AG09309 (cell line): ENCODE data around the gene UBE2QL1.

Experiments used
- DNase-seq: peaks from one replicate; pipeline ENCODE4 v3.0.0-alpha.2; 2010; ENCODE audit warnings: low read depth
- H3K4me3 ChIP-seq: 2 replicates; pipeline ENCODE4 v1.5.1; 2011; ENCODE audit warnings: mild to moderate bottlenecking, low read depth, low read length, moderate library complexity; ENCODE audit not compliant: control insufficient read depth
- TF ChIP-seq, protein P1 (sequence below): IDR thresholded peaks from 2 replicates; pipeline ENCODE4 v1.5.1; 2011; ENCODE audit warnings: mild to moderate bottlenecking, low read depth, low read length, inconsistent platforms; ENCODE audit not compliant: insufficient read depth, control insufficient read depth; ENCODE audit errors: missing control alignments

UBE2QL1 gene

DNA sequence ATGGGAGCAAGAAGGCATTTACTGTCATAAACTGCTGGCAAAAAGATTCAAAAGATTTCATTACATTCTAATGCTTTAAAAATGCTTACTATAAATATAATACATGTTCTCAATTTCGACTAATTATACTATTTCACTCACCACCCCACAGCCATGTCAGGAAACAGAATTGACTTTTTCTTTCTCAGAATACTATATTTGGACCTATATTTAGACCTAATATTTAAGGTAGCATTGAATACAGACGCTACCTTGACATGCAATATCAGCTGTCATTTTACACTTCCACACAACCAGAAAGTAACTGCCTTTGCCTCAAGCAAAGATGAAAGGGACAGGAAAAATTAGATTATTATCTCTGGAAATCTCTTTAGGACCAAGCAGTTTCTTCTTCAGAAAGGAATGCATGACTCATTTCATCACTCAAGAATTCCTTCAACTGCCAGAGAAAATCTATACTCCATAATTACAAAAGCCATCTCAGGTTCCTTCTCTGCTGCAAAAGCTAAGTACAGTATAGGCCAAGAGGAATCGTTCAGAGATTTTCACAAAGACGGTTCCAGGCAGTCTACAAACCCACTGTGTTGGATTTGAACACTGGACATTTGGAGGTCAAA lies 11.8 kb upstream of the UBE2QL1 start:
- TF ChIP-seq, protein P1, sequence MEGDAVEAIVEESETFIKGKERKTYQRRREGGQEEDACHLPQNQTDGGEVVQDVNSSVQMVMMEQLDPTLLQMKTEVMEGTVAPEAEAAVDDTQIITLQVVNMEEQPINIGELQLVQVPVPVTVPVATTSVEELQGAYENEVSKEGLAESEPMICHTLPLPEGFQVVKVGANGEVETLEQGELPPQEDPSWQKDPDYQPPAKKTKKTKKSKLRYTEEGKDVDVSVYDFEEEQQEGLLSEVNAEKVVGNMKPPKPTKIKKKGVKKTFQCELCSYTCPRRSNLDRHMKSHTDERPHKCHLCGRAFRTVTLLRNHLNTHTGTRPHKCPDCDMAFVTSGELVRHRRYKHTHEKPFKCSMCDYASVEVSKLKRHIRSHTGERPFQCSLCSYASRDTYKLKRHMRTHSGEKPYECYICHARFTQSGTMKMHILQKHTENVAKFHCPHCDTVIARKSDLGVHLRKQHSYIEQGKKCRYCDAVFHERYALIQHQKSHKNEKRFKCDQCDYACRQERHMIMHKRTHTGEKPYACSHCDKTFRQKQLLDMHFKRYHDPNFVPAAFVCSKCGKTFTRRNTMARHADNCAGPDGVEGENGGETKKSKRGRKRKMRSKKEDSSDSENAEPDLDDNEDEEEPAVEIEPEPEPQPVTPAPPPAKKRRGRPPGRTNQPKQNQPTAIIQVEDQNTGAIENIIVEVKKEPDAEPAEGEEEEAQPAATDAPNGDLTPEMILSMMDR, result no peak
- no peak for DNase-seq
- no peak overlapping the region for H3K4me3 ChIP-seq

DNA sequence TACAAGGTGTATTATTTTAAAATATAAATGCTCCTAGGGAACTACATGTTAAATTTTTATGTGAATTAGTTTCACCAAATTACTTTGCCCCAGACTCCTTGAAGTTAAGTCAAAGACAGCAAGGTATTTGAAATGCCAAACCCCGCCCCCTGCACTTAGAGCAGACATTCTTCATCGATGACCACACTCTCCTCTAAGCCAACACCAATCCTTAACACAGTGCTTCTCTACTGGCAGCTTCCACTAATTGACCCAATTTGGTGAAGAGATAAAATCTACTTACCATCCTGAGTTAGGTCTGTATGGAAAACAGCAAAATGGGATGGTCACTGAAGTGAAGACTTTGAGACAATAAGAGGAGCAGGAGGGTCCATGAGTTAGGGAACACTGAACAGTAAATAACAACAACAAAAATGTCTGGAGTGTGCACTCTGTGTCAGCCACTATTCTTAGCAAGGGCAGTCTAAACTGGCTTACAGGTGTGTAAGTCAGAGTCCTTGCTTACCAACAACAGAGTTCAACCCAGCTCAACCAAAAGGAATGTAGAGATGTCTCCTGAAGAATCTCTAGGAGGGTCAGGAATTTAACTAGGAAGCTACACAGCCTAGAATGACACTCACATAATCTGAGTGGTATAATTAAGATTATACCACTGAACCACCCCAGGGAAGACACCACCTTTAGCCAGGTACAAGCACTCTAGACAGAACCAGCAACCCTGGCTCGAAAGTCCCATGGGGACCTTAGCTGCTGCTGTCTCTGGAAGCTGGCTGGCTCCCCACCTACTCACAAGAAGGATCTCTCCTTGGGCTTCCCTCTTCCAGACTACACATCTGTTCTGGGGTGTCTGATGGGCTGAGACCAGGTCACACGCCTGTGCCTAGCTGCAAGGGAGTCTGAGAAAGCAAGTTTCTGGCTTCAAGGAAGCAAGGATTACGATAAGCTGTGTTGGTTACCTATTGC lies 8.8 kb upstream of the UBE2QL1 start:
- TF ChIP-seq, protein P1, result no peak
- DNase-seq, result no peak

GRCh38 chr5:6442333-6442732 lies 6.3 kb upstream of the UBE2QL1 start:
- no peak overlapping the region for H3K4me3 ChIP-seq
- DNase-seq, result no peak
- TF ChIP-seq, protein P1, result no peak

More for the DNA sequence above, 8.8 kb upstream of the UBE2QL1 start:
- no peak overlapping the region for H3K4me3 ChIP-seq

DNA sequence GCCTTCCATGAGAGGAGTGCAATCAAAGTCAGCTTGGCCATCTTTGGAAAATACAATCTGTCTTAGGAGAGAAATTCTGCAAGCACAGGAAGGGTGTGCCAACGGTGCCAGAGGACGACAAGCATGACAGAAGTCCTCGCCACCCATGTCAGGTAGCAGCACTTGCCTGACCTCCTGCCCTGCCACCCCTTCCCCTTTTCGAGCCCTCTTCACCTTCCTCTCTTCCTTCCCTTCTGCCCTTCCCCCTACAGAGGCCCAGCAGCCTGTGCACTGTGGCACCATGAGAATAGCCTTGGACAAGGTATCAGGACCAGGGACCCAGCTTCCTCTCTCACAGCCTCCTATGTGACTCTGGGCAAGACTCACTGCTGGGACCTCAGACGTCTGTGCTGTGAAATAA lies 5.3 kb upstream of the UBE2QL1 start:
- no peak overlapping the region for H3K4me3 ChIP-seq
- DNase-seq, result no peak
- TF ChIP-seq, protein P1, result no peak

- no peak for DNase-seq
- no peak overlapping the region for H3K4me3 ChIP-seq
- TF ChIP-seq, protein P1, result no peak
These were observed 2.6 kb upstream of the UBE2QL1 start for GRCh38 chr5:6446042-6446441.

GRCh38 chr5:6446626-6447309 lies 1.9 kb upstream of the UBE2QL1 start:
- no peak overlapping the region for H3K4me3 ChIP-seq
- no peak for DNase-seq
- TF ChIP-seq, protein P1, result no peak
